Measurements from ENCODE around the gene SPAG6.
"Not testable (repeated sequence)": the region's sequence is repeated elsewhere in the genome, so short reads cannot be mapped to it uniquely, and the experiment has no call there.

The SPAG6 gene

DNA sequence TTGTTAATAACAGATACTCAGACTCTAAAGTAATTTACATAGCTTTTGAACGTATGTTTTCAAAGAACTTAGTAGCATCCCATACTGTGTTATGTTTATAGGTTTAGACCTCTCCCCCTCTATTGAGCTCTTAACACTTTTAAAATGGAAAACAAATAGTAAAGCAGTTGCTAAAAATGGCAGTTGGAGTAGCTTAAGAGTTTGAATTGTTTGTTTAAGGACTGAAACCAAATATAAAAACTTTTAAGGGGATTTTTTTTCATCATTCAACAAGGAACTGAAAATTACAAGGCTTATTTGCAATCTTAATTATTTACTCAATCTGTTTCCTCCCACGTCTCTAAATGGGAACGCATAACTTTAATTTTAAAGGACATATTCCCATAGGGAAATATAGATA lies 1.6 kb upstream of the SPAG6 start:
- no peak for DNase-seq

GRCh38 chr10:22344249-22344648 lies 1.0 kb upstream of the SPAG6 start:
- no peak for DNase-seq

DNA sequence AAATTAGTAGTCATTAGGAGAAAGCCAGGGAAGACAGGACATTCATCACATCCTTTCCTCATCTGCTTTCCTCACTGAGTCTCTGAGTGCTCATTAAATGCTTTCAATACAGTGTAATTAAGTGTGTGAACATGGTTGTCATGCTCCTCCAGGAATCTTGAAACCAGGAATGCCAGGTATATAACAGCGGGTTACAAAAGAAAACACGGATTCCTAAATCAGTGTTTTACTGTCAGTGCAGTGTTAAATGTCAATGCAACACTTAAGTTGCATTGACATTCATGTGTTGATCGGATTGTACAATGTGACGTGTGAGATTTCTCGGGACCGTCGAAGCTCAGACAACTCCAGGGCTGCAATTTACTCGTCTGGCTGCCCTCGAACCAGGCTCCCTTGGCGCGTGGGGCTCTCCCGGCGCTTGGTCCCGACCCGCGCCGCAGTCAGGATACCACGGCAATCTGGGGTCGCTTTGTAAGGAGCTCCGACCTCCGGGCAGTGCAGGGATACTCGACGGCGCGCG lies 455 bp upstream of the SPAG6 start:
- no peak for DNase-seq

DNA sequence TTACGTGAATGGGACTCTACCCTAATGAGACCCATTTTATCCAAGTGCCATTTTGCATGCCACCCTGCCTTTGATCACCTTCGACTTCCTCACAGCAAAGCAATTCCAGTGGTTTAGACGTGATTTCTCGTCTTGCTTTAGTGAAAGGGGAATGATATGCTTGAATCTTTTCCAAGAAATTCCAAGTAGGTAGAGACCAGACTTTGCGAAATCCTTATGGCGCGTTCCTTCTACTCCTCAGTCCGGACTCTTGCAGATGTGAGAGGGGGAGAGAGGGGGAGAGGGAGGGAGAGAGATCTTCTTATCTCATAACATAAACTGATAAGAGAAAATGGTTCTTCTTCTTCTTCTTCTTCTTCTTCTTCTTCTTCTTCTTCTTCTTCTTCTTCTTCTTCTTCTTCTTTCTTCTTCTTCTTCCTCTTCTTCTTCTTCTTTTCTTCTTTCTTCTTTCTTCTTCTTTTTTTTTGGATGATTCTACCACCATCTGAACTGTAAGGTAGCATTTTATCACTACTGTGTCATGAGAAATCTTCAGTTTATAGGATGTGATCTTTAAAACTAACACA lies 883 bp downstream of the SPAG6 start:
- no peak for DNase-seq

DNA sequence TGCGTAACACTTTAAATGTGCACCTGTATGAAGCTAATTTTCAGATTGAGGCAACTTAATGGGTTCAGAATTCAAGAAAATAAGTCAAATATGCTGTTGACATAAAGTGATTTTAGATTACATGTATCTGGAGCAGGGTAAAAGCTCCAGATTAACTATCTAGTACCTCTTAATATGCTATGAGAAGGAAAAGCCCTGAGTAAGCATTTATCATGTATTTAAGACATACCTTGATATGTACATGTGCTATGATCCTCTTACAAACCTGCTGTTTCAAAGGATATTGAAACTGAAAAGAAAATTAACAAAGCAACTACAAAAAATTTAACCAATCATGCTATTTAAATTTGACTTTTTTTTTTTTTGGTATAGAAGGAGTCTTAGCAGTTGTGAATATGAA lies 4.5 kb downstream of the SPAG6 start:
- no peak for DNase-seq

DNA sequence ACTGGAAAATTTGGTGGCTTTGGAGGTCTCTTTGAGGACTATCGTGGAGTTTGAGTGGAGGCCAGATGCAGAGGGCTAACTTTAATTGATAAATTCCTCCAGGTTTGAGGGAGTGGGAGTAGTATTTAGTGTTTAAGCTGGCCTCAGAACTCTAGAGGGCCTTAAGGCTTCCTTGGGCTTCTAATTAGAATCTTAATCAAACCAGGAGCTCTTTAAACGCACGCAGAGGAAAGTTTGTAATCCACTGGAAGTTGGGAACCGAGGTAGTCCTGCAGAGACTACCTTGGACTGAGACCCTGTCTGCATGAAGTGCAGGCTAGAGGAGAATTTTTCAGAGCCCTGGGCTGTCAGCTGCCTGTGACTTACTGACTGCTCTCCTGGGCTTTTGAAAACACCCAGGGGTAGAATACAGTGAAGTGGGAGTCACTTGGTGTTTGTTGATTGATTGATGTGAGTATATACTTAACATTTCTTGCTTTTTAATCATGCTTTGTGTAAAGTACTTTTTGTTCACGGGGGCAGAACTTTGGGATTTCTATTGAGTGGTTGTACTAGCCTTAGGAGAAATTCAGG lies 5.9 kb downstream of the SPAG6 start:
- no peak for DNase-seq

- DNase-seq, result no peak
Observed at GRCh38 chr10:22356324-22356873, 11.1 kb downstream of the SPAG6 start.

DNA sequence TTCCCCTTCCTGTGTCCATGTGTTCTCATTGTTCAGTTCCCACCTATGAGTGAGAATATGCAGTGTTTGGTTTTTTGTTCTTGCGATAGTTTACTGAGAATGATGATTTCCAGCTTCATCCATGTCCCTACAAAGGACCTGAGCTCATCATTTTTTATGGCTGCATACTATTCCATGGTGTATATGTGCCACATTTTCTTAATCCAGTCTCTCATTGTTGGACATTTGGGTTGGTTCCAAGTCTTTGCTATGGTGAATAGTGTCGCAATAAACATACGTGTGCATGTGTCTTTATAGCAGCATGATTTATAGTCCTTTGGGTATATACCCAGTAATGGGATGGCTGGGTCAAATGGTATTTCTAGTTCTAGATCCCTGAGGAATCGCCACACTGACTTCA lies 12.5 kb downstream of the SPAG6 start:
- DNase-seq, result not testable (repeated sequence)

DNA sequence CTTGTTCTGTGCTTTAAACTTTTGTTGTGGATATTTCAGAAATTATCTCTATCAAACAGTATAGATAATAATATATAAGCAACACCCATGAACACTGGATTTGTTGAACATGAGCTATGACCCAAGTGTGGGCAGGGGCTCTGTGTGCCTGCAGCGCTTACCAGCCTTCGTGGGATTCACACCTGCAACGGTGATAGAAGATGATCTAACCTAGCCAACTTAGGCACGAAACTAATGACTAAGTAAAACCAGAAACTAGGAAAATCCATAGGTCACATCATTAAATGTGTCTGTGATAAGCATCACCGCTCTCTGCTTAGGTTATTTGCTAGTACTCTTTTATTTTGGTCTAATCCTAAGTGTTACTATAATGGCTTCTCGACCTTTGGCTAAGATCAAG lies 18.0 kb downstream of the SPAG6 start:
- DNase-seq, result no peak

GRCh38 chr10:22364407-22365140 lies 19.3 kb downstream of the SPAG6 start:
- DNase-seq, result no peak

DNA sequence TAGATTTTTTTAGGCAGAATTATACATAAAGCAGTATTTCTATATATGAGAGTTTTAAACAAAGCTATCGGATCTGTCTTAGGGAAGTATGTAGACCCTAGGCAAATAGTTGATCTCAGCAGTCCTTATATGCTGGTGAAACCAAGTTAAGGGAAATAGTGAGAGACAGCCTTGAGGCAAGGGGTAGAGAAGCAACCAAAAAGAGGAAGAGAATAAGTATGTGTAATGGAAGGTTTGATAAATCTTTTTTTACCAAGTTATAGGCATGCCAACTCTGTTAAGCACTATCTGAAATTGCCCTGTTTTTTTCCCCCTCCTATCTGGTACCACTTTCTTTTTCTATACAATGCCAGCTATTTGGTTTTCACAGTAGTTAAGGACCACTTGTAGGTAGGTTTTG lies 19.9 kb downstream of the SPAG6 start:
- DNase-seq, result no peak

DNA sequence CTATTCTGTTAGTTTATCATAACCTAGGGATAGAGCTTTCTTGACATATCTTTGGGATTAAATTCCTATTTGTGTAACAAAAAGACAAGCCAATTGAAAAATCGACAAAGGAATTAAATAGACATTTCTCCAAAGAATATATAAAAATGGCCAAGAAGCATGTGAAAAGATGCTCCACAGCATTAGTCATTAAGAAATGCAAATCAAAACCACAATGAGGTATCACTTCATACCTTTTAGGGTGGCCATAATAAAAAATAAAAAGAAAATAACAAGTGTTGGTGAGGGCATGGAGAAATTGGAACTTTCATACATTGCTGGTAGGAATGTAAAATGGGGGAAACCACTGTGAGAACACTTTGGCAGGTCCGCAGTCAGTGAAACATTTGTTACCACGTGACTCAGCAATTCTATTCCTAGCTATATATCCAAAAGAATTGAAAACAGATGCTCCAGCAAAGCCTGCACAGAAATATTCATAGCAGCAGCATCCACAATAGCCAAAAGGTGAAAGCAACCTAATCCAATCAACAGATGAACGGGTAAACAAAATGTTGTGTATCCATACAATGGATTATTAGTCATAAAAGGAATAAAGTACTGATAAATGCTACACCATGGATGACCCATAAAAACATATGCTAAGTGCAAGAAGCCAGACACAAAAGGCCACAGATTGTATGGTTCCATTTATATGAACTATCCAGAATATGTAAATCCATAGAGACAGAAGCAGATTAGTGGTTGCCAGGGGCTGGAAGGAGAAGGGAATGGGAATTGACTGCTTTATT lies 20.5 kb downstream of the SPAG6 start:
- DNase-seq, result no peak

- no peak for DNase-seq
Observed at GRCh38 chr10:22366435-22366703, 21.1 kb downstream of the SPAG6 start.

- DNase-seq, result no peak
Observed at GRCh38 chr10:22366771-22367170, 21.5 kb downstream of the SPAG6 start.

- DNase-seq, result no peak
Observed at GRCh38 chr10:22367471-22367870, 22.2 kb downstream of the SPAG6 start.

GRCh38 chr10:22368402-22368801 lies 23.1 kb downstream of the SPAG6 start:
- DNase-seq, result no peak

- DNase-seq, result no peak
Observed at GRCh38 chr10:22368981-22369380, 23.7 kb downstream of the SPAG6 start.

DNA sequence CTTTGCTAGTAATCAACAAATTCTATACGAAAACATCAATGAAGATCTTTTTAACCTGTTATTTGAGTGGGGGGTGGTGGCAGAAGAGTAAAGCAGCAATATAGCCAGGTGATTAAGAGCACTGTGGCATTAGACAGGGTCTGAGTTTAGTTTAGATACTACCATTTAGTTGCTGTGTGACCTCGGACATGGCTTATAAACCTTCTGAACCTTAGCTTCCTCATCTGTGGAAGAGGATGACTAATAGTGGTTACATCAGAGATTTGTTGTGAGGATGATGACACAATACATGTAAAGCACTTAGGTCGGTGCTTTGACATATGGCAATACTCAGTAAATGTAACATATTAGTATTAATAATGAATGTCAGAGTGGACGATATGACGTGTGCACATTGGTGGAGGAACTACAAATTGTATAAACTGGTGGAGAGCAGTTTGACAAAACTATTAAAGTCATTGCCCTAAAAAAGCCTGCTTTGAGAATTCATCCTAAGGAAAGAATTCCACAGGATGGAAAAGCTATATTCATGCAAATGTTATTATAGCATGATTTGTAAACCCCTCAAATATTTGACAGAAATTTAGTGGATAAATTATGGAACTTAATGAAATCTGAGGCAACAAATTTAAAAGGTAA lies 24.3 kb downstream of the SPAG6 start:
- DNase-seq, result no peak

GRCh38 chr10:22370320-22370719 lies 25.0 kb downstream of the SPAG6 start:
- DNase-seq, result no peak

- DNase-seq, result no peak
Observed at GRCh38 chr10:22372298-22372697, 27.0 kb downstream of the SPAG6 start.

- DNase-seq, result no peak
Observed at GRCh38 chr10:22372917-22373316, 27.6 kb downstream of the SPAG6 start.

DNA sequence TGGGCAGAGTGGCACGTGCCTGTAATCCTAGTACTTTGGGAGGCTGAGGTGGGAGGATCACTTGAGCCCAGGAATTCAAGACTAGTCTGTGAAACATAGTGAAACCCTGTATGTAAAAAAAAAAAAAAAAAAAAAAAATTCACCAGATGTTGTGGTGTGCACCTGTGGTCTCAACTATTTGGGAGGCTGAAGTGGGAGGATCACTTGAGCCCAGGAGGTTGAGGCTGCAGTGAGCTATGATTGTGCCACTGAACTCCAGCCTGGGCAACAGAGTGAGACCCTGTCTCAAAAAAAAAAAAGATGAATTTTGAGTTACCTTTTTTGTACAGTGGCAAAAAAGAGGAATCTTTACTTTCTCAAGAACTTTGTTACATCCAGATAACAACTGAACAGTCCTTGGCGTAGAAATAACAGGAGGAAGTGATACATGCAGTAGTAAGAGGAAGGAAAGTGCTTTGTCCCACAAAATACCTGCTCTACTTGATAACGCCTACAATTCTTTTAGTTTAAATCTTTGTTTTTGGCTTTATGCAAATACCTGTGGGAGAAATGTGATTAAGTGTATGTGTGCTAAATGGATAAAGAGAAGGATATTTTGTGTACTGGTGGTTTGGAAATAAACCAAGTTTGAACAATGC lies 29.3 kb downstream of the SPAG6 start:
- no peak for DNase-seq

GRCh38 chr10:22379059-22379458 lies 33.8 kb downstream of the SPAG6 start:
- no peak for DNase-seq
